Stimulated activated CD4-positive, alpha-beta T cell treated with anti-CD3 and anti-CD28 coated beads, Interleukin-15, amount 100 ng/mL, for 48 hours (primary cell): ENCODE results near the gene ZNF471.

Source experiments
- DNase-seq, 2 donors: peaks; one replicate each; pipeline ENCODE4 v3.0.0-alpha.2; 2020; ENCODE audit warnings: low read depth in 2 of 2

Gene ZNF471

GRCh38 chr19:56507446-56508289 is at the start of gene ZNF471:
ZNF471 (plus strand) TSS chr19:56507855; CDS start chr19:56511572, 3,717 bp downstream.
- peak; percentile 73 to 80 for DNase-seq

GRCh38 chr19:56474308-56474707 is 33.3 kb upstream of the ZNF471 start:
- no peak for DNase-seq

DNA sequence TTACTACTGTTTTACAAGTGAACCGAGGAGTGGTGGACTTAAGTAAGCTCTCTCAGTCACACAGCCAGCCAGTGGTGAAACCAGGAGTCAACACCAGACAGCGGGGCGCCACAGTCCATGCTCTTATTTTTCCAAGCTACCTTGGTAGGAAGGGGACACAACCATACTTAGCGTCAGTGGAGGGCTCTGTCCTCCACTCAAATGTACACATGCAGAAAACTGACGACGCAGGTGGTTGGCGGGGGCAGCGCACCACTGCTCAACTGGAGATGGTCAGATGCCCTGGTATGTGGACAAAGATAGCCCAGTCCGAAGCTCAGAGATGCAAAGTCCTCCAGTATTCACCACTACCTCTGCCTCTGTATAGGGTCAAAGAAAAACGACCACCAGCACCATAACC is 31.6 kb upstream of the ZNF471 start:
- no peak for DNase-seq

GRCh38 chr19:56476651-56477428 is 30.8 kb upstream of the ZNF471 start, which contains the start of gene ZNF667:
ZNF667 (minus strand) TSS chr19:56477345; CDS start chr19:56462370, 14,975 bp downstream.
- peak; percentile 12 to 30 for DNase-seq

DNA sequence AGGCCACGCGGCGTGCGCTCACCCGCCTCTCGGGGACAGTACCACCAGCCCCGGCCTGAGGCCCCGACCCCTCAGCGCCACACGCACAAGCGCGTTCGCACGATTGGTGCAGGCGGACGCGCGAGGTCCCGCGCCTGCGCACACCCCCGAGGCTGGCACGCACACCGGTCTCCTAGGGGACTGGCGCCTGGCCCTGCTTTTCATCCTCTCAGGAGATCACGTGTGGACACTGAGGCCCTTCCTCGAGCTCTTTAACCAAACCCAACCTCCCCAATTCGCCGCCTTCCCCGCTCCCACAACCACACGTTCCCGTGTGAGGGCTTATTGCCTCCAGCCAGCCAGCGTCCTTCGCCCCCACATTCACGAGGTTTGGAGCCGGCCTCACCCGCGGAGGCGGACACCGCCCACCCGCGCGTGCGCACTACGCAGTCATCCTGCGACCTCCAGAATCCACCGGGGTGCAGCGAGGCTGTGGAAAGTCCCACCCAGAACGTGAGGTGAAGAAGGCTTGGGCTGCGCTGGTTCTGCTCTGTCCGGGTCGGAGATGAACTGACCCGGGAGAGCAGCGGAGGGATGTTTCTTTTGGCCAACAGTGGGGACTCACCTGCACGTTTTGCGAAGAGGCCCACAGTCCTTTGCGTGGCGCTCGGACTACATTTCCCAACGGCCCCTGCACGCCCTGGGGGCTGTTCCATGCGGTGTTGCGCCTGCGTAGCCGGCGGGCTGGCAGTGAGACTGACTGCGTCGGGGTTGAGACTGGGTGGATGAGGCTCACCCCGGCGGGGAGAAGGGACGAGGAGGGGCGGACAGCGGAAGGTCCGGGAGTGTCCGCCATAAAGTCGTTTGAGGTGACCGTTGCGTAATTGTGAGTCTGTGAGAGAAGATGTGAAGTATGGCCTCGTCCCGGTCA is 30.0 kb upstream of the ZNF471 start:
- DNase-seq: peak; percentile 35 to 43

DNA sequence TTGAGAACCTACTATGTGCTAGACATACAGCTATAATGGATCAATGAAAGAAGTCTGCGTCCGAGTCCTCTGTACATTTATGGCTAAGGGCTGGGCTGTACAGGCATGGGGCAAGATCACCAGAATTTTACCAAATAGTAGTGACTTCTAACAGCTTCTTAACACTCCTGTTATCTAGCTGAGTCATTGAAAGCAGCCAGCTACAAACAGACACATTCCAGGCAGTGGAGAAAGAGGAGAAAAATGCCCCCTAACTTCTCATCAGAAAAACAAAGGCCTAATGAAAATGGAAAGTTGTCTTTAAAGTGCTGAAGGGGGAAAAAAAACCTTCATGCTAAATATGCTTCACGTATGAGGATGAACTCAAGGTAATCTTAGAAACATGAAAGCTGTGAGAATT is 16.3 kb upstream of the ZNF471 start:
- DNase-seq: no peak

DNA sequence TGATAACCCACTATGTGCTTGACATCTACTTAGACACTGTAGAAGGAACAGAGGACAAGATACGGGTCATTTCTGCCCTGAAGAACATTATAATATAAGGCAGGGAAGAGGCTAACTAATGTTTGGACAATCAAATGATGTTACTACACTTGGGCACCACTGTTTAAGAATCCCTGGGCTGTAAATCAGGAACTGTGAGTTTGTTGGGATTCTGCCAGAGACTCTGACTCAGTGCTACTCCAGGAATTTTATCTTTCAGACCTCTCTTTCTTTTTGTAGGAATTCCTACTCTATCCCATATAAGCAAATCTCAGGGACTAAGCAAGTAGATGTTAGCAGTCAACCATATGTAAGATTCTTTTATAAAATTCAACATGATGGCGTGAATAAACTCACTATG is 3.1 kb upstream of the ZNF471 start:
- no peak for DNase-seq

DNA sequence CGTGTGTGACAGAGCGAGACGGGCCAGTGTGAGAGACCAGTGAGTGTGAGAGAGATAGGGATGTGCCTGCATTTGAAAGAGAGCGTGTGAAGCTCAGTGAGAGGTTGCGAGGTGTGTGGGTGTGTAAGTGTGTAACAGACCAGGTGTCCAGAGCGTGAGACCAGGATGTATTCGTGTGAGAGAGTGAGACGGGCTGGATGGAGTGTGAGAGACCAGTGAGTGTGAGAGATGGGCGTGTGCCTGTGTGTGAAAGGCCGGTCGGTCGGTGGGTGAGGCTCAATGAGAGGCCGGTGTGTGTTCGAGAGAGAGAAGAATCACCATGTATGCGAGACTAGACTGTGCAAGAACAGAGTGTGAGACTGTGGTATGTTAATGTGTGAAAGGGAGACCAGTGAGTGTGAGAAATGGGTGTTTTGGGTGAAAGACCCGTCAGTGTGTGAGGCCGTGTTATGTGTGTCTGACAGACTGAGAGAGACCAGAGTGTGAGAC is 679 bp downstream of the ZNF471 start:
- no peak for DNase-seq

DNA sequence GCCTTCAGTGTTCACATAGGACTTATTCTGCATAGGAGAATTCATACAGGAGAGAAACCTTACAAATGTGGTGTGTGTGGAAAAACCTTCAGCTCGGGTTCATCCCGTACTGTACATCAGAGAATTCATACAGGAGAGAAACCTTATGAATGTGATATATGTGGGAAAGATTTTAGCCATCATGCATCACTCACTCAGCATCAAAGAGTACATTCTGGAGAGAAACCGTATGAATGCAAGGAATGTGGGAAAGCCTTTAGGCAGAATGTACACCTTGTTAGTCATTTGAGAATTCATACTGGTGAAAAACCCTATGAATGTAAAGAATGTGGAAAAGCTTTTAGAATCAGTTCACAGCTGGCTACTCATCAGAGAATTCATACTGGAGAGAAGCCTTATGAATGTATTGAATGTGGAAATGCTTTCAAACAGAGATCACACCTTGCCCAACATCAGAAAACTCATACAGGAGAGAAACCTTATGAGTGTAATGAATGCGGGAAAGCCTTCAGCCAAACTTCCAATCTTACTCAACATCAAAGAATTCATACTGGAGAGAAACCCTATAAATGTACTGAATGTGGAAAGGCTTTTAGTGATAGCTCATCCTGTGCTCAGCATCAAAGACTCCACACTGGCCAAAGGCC is 17.7 kb downstream of the ZNF471 start:
- no peak for DNase-seq

DNA sequence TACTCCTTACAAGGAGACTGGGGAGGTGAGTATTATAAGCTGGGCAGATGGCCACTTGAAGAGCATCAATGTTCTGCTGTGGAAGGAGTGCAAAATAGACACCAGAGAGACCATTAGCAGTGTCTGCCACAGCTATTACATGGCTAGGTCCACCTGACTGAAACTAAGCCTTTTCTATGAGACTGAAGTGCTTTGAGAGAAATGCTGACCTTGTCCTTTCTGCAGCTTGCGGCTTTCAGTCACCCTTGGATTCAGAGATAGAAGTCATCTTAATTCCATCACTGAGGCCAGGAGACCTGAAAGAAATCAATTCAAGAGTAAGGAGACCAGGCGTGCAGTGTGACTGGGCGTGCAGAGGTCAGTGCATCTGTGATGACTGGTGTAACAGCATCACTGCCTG is 29.8 kb downstream of the ZNF471 start:
- DNase-seq: no peak

DNA sequence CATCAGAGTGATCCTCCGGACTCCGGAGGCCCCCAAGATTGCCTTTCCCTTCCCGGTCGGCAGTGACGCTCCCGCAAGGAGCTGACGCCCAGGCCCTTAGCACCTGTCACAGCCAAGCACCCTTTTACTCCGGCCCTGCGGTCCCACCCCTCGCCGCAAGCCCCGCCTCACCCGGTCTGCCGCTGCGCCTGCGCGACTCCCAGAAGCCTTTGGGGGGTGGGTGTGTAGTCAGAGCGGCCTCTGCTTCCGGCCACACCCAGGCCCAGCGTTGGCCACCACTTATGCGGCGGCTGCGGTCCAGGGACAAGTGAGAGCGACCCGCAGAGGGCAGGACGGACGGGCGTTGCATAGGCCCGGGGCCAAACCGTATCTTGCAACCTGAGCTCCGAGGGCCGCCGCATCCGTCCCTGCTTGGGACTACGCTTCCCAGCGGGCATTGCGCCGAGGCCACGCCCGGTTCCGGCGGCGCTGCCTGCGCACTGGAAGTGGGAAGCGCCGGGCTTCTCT is 30.7 kb downstream of the ZNF471 start:
- DNase-seq: peak; percentile 81 to 87

- peak in 1 of 2 donors; percentile 62 for DNase-seq
Measured at GRCh38 chr19:56538761-56539263, 31.2 kb downstream of the ZNF471 start, which contains the start of gene ZFP28. ZFP28 (plus strand) TSS chr19:56538948; CDS start chr19:56539019, 71 bp downstream.

DNA sequence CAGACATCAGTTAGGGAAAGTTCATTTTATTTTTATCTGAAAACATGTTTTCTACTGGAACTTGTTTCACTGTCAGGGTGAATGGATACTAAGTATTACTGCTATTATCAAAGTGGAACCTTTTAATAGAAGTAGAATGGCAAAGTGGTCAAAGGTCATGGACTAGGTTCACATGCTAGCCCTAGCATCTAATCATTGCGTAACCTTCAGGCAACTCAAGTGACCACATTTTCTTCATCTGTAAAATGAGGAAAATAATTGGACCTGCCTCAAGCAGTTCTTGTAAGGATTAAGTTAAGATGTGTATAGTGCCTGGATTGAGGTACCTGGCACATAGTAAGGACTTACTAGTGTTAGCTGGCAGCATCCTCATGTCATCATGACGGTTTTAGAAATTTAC is 36.1 kb downstream of the ZNF471 start:
- no peak for DNase-seq

- DNase-seq: no peak
Measured at GRCh38 chr19:56547535-56547934, 39.9 kb downstream of the ZNF471 start.

DNA sequence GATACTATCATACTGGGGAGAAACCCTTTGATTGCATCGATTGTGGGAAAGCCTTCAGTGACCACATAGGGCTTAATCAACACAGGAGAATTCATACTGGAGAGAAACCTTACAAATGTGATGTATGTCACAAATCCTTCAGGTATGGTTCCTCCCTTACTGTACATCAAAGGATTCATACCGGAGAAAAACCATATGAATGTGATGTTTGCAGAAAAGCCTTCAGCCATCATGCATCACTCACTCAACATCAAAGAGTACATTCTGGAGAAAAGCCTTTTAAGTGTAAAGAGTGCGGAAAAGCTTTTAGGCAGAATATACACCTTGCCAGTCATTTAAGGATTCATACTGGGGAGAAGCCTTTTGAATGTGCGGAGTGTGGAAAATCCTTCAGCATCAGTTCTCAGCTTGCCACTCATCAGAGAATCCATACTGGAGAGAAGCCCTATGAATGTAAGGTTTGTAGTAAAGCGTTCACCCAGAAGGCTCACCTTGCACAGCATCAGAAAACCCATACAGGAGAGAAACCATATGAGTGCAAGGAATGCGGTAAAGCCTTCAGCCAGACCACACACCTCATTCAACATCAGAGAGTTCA is 46.7 kb downstream of the ZNF471 start:
- DNase-seq: no peak

DNA sequence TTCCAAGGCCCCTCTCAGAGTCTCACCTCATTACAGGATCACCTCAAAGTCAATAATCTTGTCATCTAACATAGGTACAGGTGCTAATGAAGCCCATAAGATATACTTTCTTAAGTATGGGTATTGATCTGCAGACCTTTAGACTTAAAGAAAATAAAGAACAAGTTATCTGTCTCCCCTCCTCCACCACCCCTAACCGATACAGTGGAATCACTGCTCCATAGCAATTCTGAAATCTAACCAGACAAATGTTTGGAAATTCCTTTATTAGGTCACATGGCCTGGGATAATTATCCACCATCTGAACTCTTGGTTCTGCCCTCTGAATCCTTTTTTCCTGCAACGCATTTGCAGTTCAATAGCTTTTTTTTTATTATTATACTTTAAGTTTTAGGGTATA is 55.1 kb downstream of the ZNF471 start:
- no peak for DNase-seq

DNA sequence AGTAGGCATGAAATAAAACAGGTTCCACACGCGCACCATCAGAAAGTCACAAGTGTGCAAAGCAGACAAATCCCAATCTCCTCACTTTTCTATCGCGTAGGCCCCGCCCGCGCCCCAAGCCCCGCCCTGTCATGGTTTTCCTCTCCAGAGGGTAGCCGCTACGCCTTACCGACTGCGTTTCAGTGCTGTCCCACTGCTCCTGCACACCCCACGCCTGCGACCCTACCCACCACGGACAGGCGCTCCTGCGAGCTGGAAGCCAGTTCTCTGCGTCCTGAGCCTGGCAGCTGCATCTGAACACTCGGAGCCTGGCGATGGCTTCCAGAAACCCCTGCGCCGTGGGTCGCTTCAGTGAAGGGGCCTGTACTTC is 59.2 kb downstream of the ZNF471 start:
- DNase-seq: peak; percentile 7 to 27

DNA sequence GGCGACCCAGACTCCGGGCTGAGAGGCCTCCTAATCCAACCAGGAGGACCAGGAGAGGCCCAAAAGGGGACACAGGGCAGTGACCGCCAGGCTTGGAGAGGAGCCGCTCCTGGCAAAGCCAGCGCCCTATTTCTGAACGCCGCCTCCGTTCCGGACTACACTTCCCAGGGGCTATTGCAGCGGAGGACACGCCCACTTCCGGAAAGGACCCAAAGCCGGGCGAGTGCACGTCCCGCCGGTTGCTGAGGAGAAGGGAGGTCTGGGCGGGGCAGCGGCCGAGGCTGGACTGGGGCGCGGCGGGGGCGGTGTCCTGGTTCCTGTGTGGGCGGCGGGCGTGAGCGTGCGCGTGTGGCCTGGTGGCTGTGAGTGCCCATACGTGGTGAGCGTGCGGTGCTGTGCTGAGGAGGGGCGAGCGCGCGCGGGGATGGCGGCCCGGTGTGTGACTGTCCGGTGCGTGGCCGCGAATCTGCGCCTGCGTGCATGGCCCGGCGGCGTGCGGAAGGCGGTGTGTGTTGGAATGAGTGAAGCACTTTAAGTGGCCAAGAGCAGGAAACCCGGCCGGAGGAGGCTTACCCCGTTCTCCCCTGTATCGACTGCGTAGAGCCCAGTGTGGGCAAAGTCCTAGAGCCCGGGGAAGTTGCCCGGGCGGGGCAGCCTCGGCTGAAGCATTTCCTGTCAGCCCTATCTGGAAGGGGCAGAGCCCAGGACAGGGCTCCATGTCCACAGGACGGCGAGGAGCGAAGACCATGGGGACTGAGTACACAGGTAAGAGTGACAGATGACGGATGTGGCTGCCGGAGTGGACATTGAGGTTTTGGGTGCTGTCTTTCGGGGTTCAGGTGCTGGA is 59.8 kb downstream of the ZNF471 start, which contains the start of gene ZNF470:
TSS of gene ZNF470 (plus strand) at position 195 of the 847 bp plus-strand sequence. CDS start 2,844 bp downstream, outside the sequence.
- peak; percentile 76 to 87 for DNase-seq

GRCh38 chr19:56572589-56572988 is 64.9 kb downstream of the ZNF471 start:
- DNase-seq: no peak
